Lung microvascular endothelial cell (primary cell): Measurements from ENCODE around the gene ZNF225. TPM values are rescaled to one million over a fixed set of nuclear protein-coding genes. Genes with fewer than 3 reads are reported as not detected.
"Not testable (repeated sequence)": the region's sequence is repeated elsewhere in the genome, so short reads cannot be mapped to it uniquely, and the experiment has no call there.

Source experiments
- DNase-seq, 2 donors: peaks; one replicate each; pipeline versions ENCODE4 v3.0.0 to v3.0.0-alpha.2; 2010; ENCODE audit warnings: low read depth in 2 of 2
- total RNA-seq: library from RNA; depleted of rRNA; stranded (reverse); fragments of >200 nt; gene quantifications from 2 replicates; pipeline ENCODE4 v1.2.1, GENCODE V29; 2014

The ZNF225 gene
- 4.4 and 7.3 TPM in 2 replicates for total RNA-seq

DNA sequence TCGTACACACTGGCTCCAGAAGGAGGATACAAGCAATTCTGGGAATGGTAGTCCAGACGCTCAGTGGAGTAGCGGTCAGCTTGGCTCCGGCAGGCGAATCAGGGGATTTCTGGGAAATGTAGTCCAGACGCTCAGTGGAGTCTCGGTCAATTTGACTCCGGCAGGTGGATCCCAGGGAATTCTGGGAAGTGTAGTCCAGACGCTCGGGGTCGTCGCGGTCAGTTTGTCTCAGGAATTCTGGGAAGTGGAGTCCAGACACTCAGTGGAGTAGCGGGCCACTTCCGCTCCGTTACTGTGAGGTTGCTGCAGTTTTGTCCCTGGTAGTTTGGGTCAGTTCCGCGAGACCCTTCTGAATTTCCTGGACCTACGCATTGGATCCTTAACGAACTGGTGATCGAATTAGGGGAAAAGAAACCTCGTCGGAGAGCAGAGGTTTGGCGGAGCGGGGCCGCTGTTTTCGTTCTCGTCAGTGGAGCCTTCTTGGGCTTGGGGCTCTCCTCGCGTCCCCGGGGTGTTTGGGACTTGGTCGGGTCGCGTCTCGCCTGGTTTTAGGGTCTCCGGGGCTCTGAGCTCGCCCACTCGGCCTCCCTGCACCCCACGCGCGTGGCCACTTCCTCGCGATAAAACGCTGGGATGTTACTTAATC lies at the start of gene ZNF225:
Gene ZNF225, plus strand, starts transcription at position 262 of the 646 bp plus-strand sequence. CDS start 2,429 bp downstream, outside the sequence.
- DNase-seq, result peak; percentile 97 to 98

DNA sequence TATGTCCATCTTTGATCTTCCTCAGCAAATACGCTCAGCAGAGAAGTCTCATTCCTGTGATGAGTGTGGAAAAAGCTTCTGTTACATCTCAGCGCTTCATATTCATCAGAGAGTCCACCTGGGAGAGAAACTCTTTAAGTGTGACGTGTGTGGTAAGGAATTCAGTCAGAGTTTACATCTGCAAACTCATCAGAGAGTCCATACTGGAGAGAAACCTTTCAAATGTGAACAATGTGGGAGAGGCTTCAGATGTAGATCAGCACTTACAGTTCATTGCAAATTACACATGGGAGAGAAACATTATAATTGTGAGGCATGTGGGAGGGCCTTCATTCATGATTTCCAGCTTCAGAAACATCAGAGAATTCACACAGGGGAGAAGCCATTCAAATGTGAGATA lies 46.9 kb upstream of the ZNF225 start:
- DNase-seq, result no peak

DNA sequence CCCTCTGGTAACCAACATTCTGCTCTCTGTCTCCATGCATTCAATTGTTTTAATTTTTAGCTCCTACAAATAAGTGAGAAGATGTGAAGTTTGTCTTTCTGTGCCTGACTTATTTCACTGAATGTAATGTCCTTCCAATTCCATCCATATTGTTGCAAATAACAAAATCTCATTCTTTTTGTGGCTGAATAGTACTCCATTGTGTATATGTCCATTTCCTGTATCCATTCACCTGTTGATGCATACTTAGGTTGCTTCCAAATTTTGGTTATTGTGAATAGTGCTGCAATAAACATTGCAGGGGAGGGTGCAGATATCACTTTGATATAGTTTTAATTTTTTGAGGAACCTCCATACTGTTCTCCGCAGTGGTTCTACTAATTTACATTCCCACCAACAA lies 43.8 kb upstream of the ZNF225 start:
- DNase-seq, result no peak

DNA sequence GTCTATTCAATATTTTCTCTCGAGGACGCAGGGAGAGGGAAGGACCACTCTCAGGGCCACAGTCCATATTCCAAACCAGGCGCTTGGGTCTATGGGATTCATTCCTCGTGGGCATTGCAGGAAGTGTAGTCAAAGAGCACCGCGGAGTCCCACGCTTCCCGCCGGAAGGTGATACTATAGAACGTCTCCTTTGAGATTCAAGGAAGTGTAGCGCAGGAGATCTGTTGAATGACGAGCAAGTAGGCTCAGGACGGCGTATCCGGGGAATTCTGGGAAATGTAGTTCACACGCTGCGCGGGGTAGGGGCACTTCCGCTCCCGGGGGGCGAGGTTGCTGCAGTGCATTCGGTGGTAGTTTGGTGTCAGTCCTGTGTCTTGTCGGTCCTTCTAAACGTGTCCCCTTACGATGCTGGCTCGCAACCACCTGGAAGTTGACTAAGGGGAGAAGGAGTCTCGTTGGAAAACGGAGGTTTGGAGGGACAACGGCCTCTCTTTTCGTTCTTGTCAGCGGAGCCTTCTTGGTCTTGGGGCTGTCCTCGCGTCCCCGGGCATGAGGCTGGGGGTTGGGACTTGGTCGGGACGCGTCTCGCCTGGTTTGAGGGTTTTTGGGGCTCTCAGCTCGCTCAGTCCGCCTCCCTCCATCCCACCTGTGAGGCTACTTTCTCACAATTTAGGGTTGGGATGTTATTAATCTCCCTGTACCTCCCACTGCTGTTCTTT lies 41.2 kb upstream of the ZNF225 start, which contains the start of gene ZNF284:
Gene ZNF284, plus strand, starts transcription at position 336 of the 719 bp plus-strand sequence. CDS start 4,231 bp downstream, outside the sequence.
- peak; percentile 77 to 89 for DNase-seq

DNA sequence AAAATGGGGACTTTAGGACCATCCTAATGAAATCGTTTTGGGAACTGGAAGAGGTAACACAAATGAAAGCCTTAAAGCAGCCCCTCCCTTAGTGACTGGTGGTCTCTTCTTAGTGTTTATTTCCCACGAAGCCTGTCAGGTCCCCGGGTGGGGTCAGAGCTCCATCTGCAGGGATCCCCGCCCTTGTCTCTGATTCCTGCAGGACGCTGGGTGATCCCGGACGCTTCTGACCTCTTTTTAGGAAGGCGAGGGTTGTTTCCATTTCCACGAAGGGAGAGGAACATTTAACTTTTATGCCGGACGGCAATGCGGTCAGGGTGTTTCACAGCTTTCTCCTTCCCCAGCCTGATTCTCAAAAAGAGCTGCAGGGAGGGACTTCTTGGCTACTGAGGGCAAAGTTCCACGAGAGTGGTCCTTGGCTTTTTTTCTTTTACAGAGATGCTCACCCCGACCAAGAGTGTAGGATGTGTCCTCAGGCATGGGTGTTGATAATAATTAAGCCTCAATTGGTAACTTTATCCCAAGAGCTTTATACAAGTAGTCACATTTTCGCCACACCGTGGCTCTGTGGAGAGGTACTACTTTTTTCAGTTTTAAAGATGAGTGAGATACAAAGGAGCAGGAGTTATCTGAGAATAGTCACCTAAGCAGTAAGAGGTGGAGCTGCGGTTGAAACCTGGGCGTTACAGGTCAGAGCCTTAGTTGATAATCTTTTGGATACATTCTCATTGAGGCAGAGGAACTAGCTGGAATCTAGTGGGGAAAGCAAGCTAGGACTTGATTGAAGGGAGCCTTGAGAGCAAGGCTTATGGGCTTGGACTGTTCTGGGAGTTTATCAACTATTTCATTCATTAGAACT lies 40.4 kb upstream of the ZNF225 start:
- peak; percentile 13 to 15 for DNase-seq

DNA sequence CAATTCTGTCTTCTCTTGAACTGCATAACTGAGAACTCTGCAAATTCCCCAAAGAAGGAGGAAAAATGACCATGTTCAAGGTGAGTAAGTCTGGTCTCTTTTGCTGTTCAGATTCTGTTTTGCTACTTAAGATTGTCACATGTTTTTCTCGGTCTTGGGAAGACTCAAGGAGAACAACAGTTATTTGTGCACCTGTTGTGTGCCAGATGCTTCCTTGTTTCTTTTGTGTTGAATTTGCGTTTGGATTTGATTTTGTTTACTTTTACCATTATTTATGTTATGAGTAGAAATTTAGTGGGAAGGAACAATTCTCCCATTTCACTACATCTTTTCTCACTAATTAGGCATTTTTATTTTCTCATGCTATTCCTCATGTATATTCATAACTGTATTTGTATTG lies 36.9 kb upstream of the ZNF225 start:
- DNase-seq, result no peak

DNA sequence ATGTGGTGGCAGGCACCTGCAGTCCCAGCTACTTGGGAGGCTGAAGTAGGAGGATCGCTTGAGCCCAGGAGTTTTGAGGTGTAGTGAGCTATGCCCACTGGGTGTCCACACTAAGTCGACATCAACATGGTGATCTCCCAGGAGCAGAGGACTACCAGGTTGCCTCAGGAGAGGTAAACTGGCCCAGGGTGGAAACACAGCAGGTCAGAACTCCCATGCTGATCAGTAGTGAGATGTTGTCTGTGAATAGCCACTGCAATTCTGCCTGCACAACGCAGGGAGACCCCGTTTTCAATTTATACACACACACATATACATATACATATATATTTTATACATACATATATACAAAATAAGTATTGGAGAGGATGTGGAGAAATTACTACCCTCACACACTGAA lies 21.1 kb upstream of the ZNF225 start:
- no peak for DNase-seq

DNA sequence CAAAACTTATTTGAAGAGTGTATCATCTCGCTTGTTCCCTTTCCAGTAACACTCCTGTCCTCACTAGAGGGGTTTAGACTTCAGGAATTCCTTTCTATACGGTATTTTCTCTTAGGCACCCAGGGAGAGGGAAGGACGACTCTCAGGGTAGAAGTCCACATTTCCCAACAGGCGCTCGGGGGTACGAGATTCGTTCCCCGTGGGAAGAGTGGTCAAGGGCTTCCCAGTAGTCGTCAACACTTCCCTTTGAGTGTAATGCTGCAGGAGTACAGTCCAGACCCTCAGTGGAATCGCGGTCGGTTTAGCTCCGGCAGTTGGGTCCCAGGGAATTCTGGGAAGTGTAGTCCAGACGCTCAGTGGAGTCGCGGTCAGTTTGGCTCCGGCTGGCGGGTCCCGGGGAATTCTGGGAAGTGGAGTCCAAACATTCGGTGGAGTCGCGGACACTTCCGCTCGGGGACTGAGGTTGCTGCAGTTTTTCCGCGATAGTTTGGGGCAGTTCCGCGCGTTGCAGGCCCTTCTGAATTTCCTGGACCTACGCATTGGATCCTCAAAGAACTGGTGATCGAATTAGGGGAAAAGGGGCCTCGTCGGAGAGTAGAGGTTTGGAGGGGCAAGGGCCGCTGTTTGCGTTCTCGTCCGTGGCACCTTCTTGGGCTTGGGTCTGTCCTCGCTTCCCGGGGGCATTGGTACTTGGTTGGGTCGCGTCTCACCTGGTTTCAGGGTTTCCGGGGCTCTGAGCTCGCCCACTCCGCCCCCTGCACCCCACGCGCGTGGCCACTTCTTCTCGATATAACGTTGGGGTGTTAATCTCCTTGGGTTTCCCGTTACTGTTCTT lies 19.1 kb upstream of the ZNF225 start, which contains the start of gene ZNF224:
Gene ZNF224, plus strand, starts transcription at position 431 of the 835 bp plus-strand sequence. CDS start 3,513 bp downstream, outside the sequence.
- peak; percentile 92 to 94 for DNase-seq

DNA sequence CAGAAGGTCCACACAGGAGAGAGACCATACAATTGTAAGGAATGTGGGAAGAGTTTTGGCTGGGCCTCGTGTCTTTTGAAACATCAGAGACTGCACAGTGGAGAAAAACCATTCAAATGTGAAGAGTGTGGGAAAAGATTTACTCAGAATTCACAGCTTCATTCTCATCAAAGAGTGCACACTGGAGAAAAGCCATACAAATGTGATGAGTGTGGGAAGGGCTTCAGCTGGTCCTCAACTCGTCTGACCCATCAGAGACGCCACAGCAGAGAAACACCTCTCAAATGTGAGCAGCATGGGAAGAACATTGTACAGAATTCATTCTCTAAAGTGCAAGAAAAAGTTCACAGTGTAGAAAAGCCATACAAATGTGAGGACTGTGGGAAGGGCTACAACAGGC lies 5.4 kb upstream of the ZNF225 start:
- DNase-seq, result no peak

DNA sequence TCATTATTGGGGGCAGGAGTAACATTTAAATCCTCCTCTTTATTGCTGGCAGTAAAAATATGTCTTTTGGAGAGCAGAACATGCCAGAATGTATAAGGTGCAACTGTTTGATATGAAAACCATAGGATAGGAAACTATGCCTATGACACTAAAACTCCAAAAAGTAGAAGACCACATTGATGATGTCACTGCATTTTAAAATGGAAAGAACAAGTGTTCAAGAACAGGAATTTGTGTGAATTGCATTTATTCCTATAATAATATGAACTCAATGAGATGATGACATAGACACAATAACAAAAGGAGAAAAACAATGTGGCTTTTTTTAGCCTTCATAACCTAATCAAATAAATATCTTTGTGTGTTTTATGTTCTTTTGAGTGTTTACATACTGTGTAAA lies 3.7 kb upstream of the ZNF225 start:
- DNase-seq, result no peak

DNA sequence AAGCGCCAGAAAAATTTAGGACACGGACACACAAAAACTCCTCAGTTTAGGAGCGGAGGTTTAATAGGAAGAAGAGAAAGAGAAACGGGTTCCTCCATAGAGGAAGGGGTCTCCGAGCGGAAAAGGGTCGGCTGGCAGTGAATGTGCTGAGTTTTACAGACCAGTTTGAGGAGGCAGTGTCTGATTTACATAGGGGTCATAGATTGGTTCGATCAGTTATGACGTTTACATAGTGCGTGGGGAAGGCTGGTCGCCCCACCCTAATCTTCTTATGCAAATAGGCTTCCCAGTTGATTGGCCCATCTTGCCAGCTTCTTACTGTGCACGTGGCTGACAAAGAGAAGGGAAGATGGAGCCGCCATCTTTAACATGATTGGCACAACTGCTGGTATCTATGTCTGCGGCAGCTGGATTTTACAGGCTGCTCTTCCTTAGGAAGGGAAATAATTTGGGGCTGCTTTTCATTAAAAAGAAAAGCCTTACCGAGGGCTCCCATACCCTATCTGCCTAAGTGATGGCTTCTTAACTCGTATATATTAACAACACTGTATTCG lies 1.2 kb upstream of the ZNF225 start:
- DNase-seq, result peak; percentile 59 to 69

DNA sequence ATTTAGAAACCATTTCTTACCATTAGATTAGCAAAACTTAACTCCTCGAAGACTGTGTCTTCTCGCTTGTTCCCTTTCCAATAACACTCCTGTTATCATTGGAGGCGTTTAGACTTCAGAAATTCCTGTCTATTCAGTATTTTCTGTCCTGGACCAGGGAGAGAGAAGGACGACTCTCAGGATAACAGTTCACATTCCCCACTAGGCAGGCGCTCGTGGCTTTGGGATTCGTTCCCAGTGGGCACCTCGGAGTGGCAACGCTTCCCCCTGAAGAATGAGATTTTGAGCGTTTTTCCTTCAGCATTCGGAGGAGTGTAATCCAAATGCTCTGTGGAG lies 429 bp upstream of the ZNF225 start:
- DNase-seq, result no peak

DNA sequence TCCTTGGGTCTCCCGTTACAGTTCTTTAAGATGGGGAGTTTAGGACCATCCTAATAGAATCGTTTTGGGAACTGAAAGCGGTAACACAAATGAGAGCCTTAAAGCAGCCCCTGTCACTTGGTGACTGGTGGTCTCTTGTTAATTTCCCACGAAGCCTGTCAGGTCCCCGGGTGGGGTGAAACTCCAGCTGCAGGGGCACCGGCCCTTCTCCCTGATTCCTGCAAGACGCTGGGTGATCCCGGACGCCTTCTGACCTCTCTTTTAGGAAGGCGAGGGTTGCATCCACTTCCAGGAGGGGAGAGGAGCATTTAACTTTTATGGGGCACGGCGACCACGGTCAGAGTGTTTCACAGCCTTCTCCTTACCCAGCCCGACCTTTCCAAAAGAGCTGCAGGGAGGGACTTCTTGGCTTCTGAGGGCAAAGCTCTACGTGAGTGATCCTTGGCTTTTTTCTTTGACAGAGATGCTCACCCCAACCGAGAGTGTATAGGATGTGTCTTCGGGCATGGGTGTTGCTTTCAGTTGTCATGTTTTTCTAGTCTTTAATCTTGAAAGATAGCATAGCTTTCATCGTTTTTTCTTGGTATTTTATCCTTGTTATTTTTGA lies 688 bp downstream of the ZNF225 start:
- DNase-seq, result no peak

DNA sequence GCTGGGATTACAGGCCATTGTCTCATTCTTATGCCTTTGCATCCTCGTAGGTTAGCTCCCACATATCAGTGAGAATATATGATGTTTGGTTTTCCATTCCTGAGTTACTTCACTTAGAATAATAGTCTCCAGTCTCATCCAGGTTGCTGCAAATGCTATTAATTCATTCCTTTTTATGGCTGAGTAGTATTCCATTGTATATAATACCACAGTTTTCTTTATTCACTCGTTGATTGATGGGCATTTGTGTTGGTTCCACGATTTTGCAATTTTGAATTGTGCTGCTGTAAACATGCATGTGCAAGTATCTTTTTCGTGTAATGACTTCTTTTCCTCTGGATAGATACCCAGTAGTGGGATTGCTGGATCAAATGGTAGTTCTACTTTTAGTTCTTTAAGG lies 8.0 kb downstream of the ZNF225 start:
- not testable (repeated sequence) for DNase-seq

DNA sequence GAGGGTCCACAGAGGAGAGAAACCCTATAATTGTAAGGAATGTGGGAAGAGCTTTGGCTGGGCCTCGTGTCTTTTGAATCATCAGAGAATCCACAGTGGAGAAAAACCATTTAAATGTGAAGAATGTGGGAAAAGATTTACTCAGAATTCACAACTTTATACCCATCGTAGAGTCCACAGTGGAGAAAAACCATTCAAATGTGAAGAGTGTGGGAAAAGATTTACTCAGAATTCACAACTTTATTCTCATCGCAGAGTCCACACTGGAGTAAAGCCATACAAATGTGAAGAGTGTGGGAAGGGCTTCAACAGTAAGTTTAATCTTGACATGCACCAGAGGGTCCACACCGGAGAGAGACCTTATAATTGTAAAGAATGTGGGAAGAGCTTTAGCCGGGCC lies 18.8 kb downstream of the ZNF225 start:
- DNase-seq, result no peak

DNA sequence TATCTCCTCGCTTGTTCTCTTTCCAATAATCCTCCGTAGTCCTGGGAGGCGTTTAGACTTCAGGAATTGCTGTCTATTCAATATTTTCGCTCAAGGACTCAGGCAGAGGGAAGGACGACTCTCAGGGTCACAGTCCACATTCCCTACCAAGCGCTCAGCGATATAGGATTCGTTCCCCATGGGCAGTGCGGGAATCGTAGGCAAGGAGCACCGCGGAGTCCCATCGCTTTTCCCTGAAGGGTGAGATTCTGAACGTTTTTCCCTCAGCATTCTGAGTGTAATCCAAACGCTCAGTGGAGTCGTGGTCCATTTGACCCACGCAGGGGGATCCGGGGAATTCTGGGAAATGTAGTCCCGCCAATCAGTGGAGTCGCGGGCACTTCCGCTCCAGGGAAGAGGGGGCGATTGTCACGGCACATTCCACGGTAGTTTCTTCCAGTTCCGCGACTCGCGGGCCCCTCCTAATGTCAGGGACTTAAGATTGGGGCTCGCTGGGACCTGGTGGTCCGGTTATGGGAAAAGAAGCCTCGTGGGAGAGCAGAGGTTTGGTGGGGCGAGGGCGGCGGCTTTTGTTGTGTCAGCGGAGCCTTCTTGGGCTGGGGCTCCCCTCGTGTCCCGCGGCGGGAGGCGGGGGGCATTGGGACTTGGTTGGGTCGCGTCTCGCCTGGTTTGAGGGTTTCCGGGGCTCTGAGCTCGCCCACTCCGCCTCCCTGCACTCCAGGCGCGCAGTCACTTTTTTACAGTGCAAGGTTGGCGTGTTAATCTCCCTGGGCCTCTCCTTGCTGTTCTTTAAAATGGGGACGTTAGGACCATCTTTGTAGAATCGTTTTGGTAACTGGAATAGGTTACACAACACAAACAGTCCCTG lies 28.2 kb downstream of the ZNF225 start, which contains the start of gene ZNF234:
Gene ZNF234, plus strand, starts transcription at position 364 of the 868 bp plus-strand sequence. CDS start 3,079 bp downstream, outside the sequence.
- peak; percentile 82 to 85 for DNase-seq

DNA sequence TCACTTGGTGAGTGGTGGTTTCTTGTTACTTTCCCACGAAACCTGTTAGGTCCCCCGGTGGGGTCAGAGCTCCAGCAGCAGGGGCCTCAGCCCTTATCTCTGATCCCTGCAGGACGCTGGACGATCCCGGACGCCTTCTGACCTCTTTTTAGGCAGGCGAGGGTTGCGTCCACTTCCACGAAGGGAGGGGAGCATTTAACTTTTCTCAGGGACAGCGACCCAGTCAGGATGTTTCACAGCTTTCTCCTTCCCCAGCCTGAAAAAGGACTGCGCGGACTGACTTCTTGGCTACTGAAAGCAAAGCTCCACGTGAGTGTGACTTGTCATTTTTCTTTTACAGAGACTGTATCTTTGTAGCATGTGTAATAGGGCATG lies 28.8 kb downstream of the ZNF225 start:
- DNase-seq, result peak; percentile 36 to 51

DNA sequence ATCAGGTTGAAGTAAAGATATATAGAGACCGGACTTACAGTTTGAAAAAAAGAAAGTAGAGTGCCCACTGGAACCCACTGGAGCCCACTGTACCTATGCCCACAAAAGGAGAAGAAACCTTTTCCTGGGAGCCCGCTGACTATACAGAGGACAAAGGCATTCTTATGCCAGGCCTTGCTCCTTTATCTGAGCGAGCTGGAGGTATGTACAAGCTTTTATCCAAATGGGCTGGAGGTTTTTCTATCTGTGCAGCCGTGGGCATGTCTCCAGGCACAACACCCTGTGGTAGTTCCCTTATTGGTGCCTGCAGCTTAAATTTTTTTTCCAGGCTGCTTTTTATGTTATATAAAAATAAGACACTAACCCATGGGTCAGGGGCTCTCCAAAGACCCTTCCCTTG lies 36.6 kb downstream of the ZNF225 start:
- no peak for DNase-seq

DNA sequence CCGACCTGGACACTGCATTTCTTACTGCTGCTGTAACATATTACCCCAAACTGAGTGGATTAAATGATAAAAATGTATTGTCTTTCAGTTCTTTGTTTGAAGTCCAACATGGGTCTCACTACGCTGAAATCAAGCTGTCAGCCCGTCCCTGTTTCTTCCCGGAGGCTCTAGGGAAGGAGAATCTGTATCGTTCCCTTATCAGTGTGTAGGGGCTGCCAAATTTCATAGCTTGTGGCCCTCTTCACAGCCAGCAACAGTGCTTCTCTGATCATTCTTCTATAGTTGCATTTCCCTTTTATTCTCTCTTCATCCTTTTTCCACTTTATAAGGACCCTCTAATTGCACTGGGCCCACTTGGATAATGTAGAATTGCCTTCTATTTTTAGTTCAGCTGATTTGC lies 38.3 kb downstream of the ZNF225 start:
- DNase-seq, result no peak
